D341Med (cell line): Measurements from ENCODE around the gene SDR39U1.
"Not testable (repeated sequence)": the region's sequence is repeated elsewhere in the genome, so short reads cannot be mapped to it uniquely, and the experiment has no call there.

Experiments
- DNase-seq: peaks from one replicate; pipeline ENCODE4 v3.0.0; 2012; ENCODE audit warnings: low spot score

Gene SDR39U1, protein sequence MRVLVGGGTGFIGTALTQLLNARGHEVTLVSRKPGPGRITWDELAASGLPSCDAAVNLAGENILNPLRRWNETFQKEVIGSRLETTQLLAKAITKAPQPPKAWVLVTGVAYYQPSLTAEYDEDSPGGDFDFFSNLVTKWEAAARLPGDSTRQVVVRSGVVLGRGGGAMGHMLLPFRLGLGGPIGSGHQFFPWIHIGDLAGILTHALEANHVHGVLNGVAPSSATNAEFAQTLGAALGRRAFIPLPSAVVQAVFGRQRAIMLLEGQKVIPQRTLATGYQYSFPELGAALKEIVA

DNA sequence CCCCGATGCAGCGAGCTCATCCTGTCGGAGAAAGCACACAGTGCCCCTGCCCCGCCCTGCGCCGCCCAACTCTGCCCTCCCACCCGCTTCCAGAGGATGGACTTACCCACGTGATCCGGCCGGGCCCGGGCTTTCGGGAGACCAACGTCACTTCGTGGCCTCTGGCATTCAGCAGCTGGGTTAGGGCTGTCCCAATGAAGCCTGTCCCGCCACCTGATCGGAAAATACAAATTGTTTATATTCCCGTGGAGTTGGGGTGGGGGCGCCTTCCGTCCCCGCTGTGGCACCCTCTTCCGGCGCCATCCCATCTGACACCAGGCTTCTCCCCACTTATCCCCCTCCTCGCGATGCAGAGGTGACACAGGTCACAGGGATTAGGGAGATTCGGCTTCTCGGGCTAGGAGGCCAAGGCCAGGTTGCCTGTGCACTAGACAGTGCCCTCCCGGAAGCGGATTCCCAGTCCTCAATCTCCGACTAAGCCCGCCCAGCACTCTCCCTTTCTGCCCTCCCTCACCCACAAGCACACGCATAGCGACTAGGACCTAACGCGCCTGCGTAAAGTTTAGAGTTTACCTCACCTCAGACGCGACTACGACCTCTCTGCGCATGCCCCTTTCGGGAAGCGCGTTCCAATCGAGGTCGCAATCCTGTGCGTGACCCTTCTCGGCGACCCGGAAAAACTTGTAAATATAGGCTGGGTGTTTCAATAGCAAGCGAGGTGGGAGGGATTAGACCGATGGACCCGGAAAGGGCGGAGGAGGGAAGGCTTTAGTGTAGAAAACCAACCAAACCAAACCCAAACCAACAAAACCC is at the start of gene SDR39U1:
SDR39U1 (minus strand) TSS at position 537 of the 813 bp plus-strand sequence; CDS start at position 530, 7 bp downstream.
- DNase-seq, result peak; percentile 93

DNA sequence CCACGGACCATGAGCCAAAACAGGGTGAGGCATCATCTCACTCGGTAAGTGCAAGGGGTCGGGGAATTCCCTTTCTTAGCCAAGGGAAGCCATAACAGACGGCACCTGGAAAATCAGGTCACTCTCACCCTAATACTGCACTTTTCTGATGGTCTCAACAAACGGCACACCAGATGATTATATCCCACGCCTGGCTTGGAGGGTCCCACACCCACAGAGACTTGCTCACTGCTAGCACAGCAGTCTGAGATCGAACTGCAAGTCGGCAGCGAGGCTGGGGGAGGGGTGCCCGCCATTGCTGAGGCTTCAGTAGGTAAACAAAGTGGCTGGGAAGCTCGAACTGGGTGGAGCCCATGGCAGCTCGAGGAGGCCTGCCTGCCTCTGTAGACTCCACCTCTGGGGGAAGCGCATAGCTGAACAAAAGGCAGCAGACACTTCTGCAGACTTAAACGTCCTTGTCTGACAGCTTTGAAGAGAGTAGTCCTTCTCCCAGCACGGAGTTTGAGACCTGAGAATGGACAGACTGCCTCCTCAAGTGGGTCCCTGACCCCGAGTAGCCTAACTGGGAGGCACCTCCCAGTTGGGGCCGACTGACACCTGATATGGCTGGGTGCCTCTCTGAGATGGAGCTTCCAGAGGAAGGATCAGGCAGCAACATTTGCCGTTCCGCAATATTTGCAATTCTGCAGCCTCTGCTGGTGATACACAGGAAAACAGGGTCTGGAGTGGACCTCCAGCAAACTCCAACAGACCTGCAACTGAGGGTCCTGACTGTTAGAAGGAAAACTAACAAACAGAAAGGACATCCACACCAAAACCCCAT is 49.2 kb upstream of the SDR39U1 start:
- not testable (repeated sequence) for DNase-seq

DNA sequence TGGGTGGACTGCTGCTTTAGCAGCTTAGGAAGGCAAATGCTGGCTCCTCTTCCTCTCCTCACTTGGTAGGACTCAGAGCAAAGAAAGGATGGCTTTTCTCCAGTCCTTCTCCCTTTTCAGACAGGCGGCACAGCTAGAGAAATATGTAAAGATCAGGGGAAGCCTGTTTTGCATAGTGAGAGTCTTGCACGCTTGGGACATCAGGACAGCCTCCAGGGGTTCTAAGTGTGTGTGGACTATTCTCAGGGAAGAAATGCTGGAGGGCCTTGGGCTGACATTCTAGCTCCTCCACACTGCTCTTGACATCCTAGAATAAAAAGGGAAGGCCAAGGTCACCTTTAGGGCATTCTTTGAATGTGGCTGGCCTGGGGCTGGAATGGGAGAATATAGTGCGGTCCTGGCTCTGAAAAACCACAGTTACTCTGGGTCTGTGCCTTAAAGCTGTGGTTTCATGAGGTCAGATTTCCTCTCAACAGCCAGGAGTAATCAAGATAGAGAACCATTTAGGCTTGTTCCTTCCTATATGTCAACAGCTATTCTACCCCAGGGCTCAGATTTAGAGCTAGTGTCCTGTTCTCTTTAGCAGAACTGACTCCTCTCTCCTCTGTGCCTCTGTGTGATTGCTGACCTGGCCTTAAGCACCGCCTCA is 41.2 kb upstream of the SDR39U1 start:
- DNase-seq, result no peak

DNA sequence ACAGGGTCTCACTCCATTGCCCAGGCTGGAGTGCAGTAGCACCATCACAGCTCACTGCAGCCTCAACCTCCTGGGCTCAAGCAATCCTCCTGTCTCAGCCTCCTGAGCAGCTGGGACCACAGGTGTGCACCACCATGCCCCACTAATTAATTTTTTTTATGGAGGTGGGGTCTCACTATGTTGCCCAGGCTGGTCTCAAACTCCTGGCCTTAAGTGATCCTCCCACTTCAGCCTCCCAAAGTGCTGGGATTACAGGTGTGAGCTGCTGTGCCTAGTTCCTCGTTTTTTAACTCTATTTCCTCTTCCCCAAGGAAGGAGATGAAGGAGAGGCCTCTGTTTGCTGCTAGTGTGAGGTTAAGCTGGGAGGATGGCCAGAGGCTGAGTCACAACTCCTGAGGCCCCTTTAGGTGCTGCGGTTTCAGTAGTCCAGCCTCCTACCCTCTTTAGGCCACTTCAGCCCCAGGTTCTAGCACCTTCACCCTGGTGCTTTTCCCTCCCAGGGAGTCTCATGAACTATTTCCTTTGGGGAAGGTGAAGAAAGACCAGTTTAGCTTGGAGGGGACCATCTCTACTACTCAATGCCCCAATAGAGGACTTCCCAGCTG is 40.2 kb upstream of the SDR39U1 start:
- DNase-seq, result not testable (repeated sequence)

DNA sequence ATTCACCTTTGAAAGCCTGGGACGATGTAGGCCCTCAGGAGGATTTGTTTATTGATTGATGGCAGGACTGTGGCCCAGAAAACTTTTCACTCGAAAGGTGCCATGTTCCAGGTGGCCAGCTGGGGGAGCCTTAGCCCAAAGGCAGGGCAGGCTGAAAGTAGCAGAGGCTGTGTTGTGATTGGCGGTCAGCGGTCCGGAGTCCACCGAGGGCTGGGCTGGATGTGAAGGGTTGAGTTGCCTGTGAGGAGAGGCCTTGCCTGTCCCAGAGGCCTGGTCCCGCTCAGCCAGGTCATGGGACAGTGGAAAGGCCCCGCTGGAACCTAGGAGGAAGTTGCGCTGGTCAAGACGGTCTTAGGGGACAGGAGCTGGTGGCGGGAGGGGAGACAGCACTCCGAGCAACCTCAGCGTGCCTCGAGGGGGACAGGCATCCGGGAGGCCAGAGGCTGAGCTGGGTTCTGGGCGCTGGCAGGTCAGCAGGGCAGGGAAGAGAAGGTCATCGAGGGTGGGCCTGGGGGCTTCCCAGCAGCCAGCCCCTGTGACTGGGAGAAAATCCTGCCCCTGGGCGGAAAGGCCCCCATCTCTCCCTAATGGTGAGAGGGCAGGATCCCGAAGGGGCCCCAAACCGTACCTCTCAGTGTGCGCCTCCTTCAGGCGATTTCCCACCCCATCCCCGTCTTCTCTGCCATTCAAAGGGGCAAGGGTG is 39.2 kb upstream of the SDR39U1 start:
- DNase-seq, result peak; percentile 83

DNA sequence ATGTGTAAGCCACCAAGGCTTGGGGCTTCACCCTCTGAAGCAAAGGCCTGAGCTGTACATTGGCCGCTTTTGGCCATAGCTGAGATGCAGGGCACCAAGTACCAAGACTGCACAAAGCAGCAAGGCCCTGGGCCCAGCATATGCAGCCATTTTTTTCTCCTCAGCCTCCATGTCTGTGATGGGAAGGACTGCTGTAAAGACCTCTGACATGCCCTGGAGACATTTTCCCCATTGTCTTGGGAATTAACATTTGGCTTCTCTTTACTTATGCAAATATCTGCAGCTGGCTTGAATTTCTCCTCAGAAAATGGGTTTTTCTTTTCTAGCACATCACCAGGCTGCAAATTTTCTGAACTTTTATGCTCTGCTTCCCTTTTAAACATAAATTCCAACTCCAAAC is 37.4 kb upstream of the SDR39U1 start:
- not testable (repeated sequence) for DNase-seq

DNA sequence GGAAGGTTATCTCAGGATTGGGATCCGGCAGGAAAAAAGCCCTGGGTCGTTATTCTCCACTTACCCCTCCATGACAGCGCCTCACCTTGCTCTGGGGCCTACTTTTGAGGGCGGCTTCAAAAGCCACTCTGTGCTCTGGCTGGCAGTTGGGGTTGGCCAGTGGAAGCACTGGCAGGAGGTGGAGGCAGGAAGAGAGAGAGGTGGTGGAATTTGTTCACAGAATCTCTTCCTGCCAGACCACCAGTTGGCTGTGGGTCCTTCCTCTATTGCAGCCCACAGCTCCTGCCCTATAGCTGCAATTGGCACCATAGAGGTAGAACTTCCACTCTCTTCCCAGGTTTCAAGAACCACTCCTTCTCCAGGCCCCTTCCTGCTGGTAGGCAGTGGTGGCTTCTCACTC is 32.7 kb upstream of the SDR39U1 start:
- no peak for DNase-seq

DNA sequence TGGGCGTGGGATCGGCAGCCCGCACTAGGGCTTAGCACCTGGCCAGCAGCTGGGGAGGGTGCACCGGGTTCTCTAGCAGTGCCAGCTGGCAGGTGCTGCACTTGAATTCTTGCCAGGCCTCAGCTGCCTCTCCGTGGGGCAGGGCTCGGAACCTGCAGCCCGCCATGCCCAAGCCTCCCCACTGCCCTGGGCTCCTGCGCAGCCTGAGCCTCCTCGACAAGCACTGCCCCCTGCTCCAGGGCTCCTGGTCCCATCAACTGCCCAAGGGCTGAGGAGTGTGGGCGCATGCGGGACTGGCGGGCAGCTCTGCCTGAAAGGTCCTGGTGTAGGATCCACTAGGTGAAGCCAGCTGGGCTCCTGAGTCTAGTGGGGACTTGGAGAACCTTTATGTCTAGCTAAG is 30.6 kb upstream of the SDR39U1 start:
- no peak for DNase-seq

DNA sequence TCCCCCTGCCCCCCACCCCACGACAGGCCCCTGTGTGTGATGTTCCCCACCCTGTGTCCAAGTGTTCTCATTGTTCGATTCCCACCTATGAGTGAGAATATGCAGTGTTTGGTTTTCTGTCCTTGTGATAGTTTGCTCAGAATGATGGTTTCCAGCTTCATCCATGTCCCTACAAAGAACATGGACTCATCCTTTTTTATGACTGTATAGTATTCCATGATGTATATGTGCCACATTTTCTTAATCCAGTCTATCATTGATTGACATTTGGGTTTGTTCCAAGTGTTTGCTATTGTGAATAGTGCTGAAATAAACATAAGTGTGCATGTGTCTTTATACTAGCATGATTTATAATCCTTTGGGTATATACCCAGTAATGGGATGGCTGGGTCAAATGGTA is 27.9 kb upstream of the SDR39U1 start:
- not testable (repeated sequence) for DNase-seq

DNA sequence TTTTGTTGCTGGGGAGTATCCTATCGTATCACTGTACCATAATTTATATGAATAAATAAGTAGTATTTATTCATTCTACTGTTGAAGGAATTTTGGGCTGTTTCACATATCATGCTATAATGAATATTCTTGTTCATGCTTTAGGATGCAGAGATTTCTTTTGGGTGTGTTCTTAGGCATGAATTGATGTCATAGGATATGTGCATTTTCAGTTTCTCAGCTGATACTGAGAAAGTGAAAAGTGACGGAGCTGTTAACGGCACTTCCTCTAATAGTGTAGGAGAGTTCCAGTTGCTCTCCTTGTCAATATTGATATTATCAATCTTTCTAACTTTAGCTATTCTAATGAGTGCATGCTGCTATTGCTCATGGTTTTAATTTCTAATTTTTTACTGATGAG is 23.2 kb upstream of the SDR39U1 start:
- no peak for DNase-seq

DNA sequence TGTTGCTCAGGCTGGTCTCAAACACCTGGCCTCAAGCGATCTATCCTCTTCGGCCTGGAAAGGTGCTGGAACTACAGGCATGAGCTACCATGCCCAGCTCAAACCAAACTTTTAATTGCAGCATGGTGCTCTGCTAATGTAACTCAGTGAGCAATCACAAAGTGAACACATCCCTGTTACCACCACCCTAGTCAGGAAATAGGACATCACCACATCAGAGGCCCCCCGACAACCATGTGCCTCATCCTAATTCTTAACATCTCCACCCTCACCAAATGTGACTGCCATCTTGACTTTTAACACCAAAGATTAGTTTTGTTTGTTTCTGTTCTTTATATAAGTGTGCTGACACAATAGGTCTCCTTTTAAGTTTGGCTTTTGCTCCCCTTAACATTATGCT is 22.8 kb upstream of the SDR39U1 start:
- DNase-seq, result no peak

DNA sequence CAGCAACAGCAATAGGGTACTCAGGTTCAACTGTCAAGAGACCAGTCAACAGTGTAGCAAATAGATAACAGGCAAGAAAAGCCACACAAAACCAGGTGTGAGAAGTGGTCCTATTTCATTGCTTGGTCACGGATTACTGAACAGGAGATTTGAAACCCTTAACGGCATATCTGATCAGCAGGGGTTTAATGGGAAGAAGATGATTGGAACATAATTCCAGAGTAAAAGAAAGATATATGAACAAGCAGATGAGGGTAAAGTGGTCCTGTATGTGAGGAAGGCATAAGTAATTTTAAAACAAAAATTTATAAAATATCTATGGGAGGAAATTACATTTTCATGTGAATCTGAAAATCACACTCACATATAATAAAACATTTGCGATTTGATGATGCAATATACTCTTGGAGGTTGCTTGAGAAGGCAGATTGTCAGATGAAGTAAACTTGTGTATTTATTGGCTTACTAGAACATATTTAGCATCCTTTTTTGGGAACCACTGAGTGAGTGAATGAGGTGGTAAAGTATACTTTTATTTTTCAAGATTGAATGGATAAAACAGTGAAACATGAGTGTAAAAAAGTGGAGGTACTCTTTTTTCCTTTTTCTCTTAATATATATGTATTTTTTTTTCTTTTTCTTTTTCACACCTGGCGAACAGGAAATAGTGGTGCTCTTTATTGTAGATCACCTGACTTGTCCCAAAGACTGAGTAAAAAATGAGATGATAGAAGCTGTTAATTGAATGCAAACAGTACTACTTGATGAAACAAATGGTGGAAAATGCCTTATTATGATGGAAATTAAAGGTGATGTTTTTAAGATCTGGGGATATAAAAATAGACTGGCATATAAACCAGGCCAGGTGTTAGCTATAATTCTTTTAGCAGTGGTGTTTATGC is 21.6 kb upstream of the SDR39U1 start:
- no peak for DNase-seq

DNA sequence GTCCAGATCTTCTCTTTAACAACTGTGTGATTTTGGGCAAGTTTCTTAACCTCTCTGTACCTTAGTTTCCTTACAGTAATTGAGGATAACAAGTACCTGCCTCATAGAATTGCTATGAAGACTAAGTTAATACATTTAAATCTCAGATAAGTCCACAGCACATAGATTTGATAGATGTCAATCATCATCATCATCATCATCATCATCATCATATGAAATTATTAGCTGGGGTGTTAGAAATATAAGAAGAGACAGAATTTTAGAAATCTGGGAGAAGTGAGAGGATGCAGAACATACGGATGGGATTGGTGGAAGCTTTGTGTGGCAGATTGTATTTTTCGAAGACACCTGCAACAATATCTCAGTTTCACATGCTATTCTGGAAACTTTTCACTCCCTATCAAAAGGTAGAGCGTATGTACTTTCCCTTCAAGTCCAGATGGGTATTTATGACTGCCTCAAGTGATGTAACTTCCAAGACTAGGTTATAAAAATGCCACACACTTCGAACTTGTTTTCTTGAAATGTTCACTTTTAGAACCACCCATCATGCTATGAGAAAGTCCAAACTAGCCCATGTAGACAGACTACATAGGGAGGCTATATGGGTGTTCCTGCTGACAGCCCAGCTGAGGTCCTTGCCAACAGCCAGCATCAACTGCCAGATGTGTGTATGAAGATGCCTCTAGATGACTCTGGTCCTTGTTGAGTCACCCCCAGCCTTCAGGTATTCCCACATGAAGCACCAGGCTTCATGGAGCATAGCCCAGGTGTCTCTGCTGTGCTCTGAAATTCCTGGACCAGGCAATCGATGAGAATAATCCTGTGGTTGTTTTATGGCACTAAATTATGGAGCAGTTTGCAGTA is 20.7 kb upstream of the SDR39U1 start:
- DNase-seq, result no peak

DNA sequence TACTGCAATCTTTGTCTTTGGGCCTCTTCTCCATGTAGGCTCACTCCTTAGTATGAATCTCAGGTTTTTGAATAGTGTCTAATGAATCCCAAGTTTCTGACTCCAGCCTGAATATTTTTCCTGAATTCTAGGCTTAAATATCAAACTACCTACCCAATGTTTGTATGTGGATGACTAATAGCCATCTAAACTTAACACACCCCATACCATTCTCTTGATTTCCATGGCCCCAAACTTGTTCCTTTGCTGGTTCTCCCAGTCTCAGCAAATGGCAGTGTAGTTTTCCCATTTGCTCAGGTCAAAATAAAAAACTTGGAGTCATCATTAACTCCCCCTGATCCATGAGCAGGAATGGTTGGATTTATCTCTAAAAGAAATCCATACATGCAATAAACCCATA is 18.8 kb upstream of the SDR39U1 start:
- no peak for DNase-seq

DNA sequence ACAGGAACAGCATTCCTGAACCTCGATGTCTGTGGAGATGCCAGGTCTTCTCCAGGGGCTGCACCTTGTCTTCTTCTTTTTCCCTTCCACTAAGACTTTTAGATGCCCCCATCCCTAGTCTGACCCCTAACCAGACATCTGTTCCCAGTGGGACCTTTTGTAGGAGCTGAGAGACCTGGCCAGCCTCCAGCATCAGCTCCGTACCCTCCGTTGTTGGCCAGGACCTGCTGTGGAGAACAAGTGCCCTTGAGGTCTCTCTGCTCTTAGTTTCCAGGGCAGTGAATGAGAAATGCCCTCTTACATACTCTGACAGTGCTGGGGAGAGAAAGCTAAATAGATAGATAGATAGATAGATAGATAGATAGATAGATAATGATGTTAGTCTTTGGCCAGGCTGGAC is 16.8 kb upstream of the SDR39U1 start:
- DNase-seq, result no peak

DNA sequence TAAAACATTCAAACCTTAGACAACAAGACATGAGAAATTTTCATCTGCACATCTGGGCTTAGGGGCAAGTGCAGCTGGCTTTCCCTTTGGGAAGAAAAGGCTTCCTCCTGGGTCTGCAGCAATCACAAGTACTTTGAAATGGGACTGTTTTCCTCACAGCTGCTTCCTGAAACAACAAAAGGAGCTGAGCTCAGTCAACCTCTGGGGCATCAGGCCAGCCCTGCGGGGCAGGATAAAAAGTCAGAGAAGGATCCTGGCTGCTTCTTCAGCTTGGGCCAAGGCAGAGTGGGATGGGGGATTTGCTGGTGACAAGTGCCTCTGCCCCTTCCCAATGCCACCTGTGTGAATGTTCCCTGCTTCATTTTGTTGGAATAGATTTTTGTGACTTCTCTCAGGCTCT is 16.2 kb upstream of the SDR39U1 start:
- DNase-seq, result no peak

DNA sequence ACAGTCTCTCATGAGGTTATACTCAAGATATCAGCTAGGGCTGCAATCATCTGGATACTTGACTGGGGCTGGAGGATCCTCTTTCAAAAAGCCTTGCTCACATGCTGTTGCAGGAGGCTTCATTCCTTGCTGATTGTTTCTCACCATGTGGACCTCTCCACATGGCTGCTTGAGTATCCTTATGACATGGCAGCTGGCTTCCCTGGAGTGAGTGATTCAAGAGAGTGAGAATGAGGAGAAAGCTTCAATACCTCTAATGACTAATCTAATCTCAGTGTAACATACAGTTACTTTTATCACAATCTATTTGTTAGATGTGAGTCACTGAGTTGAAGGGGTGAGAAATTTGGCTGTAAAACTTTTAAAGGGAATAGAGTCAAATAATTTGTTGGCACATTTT is 14.4 kb upstream of the SDR39U1 start:
- no peak for DNase-seq

DNA sequence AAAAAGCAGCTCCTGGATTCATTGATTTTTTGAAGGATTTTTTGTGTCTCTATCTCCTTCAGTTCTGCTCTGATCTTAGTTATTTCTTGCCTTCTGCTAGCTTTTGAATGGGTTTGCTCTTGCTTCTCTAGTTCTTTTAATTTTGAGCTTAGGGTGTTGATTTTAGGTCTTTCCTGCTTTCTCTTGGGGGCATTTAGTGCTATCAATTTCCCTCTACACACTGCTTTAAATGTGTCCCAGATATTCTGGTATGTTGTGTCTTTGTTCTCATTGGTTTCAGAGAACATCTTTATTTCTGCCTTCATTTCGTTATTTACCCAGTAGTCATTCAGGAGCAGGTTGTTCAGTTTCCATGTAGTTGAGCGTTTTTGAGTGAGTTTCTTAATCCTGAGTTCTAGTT is 8.3 kb upstream of the SDR39U1 start:
- not testable (repeated sequence) for DNase-seq

DNA sequence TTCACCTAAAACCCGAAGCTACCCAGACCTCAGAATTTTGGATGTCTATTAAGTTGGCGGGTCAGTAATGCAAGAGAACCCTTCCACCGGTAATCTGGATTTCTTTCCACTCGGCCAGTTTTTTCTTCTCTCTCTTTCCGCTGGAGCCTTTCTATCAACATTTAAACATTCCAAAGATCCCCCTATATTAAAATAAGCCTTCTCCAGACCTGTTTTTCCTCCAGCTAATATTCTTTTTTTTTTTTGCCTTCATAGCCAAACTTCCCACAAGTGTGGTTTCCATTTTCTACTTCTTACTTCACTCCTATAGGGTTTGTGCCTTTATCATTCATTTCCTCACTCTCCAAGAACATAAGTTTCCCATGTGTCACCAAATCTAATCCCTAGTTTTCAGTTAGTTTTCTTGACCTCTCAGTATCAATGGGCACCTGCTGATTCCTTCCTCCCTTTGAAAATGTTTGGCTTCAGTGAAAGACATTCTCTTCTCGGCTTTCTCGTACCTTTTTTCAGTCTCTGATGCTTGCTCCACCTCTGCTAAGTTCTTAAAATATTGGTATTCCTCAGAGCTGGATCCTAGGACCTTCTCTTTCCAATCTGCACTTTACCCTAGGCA is 583 bp upstream of the SDR39U1 start:
- DNase-seq, result no peak
